BLaER1 (cell line): Measurements from ENCODE around the gene RANGAP1.

Source experiments
- H3K27ac ChIP-seq: shearing (Covaris generic); formaldehyde crosslinking; 2 replicates; pipeline ENCODE4 v1.8.1; 2022
- H3K27me3 ChIP-seq: shearing (Covaris generic); formaldehyde crosslinking; 2 replicates; pipeline ENCODE4 v1.8.1; 2022
- H3K36me3 ChIP-seq: shearing (Covaris generic); formaldehyde crosslinking; 2 replicates; pipeline ENCODE4 v1.8.1; 2022
- H3K4me1 ChIP-seq: shearing (Covaris generic); formaldehyde crosslinking; 2 replicates; pipeline ENCODE4 v1.8.1; 2022
- H3K4me2 ChIP-seq: shearing (Covaris generic); formaldehyde crosslinking; 2 replicates; pipeline ENCODE4 v1.8.1; 2022
- H3K4me3 ChIP-seq: shearing (Covaris generic); formaldehyde crosslinking; 2 replicates; pipeline ENCODE4 v1.8.1; 2022
- H3K9ac ChIP-seq: shearing (Covaris generic); formaldehyde crosslinking; 2 replicates; pipeline ENCODE4 v1.8.1; 2022
- H3K9me3 ChIP-seq: shearing (Covaris generic); formaldehyde crosslinking; 2 replicates; pipeline ENCODE4 v1.8.1; 2022
- H4K20me1 ChIP-seq: shearing (Covaris generic); formaldehyde crosslinking; 2 replicates; pipeline ENCODE4 v1.8.1; 2022
- Cebpa-rat ChIP-seq: shearing (Covaris generic); IDR thresholded peaks from 2 replicates; pipeline ENCODE4 v1.8.1; 2022

The RANGAP1 gene

GRCh38 chr22:41249442-41249841 is 36.5 kb downstream of the RANGAP1 start:
- Histone ChIP-seq H4K20me1 (peaks cover 36% of the 10 kb centered on the region; the same call in 1 of the 2 replicates), H3K9ac (no peak overlapping the region), H3K4me3 (no peak overlapping the region), H3K27me3 (no peaks in the 10 kb centered on the region), H3K27ac (no peak overlapping the region), H3K4me1 (no peaks in the 10 kb centered on the region), H3K36me3 (peaks cover 98% of the 10 kb centered on the region), H3K4me2 (no peak overlapping the region), H3K9me3 (no peaks in the 10 kb centered on the region)
- no peak for TF ChIP-seq Cebpa-rat

DNA sequence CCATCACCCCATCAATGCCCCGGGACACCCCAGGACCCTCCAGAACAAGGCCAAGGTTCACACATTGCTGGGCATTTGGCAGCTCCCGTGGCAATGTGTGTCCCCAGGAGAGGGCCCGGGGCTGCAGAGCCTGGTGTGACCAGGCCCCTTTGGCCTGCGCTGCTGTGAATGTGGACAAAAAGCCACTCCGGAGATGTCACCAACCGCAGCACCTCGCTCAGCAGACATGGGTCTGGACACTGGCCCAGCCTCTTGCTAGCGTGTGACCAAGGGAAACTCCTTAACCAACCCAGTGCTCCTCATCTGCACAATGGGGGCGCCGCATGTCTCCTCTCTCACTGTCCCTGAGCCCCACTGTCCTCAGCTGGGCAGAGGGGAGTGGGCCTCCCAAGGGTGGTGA is 37.2 kb downstream of the RANGAP1 start:
- Histone ChIP-seq H4K20me1 (peaks cover 36% of the 10 kb centered on the region; the same call in 1 of the 2 replicates), H3K4me2 (no peak overlapping the region), H3K4me3 (no peak overlapping the region), H3K27me3 (no peaks in the 10 kb centered on the region), H3K9me3 (no peaks in the 10 kb centered on the region), H3K9ac (no peak overlapping the region), H3K27ac (no peak overlapping the region), H3K4me1 (no peaks in the 10 kb centered on the region), H3K36me3 (peaks cover 93% of the 10 kb centered on the region)
- TF ChIP-seq Cebpa-rat: no peak

DNA sequence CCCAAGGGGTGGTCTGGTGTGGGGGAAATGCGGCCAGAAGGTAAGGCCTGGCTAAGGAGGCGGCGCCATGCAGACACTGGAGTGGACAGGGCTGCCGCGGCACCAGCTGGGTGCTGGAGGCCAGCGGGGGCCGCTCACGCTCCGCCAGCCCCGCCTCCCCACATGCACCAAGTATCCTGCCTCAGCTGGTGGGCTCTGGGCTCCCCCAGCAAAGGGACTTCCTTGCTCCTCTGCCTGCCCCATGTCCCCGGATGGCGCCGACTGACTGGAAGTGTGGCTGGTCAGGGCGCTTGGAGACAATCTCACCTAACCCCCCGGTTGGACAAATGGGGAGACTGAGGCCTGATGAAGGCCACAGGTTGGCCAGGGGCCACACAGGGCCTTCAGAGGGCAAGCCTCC is 37.7 kb downstream of the RANGAP1 start:
- Histone ChIP-seq H3K9ac (no peak overlapping the region), H3K9me3 (no peaks in the 10 kb centered on the region), H3K27me3 (no peaks in the 10 kb centered on the region), H3K27ac (no peak overlapping the region), H3K4me2 (no peak overlapping the region), H3K4me1 (no peaks in the 10 kb centered on the region), H4K20me1 (peaks cover 36% of the 10 kb centered on the region; the same call in 1 of the 2 replicates), H3K4me3 (no peak overlapping the region), H3K36me3 (peaks cover 93% of the 10 kb centered on the region)
- no peak for TF ChIP-seq Cebpa-rat

GRCh38 chr22:41247703-41248102 is 38.3 kb downstream of the RANGAP1 start:
- Histone ChIP-seq H3K27me3 (no peaks in the 10 kb centered on the region), H3K4me3 (no peak overlapping the region), H3K36me3 (peaks cover 92% of the 10 kb centered on the region), H3K9ac (no peak overlapping the region), H3K4me2 (no peak overlapping the region), H3K9me3 (no peaks in the 10 kb centered on the region), H3K27ac (no peak overlapping the region), H3K4me1 (no peaks in the 10 kb centered on the region), H4K20me1 (peaks cover 36% of the 10 kb centered on the region; the same call in 1 of the 2 replicates)
- no peak for TF ChIP-seq Cebpa-rat

GRCh38 chr22:41245917-41246499 is 40.0 kb downstream of the RANGAP1 start:
- Histone ChIP-seq H3K4me1 (no peaks in the 10 kb centered on the region; the same call in 1 of the 2 replicates), H3K27ac (no peak overlapping the region), H3K4me2 (no peak overlapping the region), H3K36me3 (peaks cover 78% of the 10 kb centered on the region), H3K27me3 (no peaks in the 10 kb centered on the region), H3K9ac (no peak overlapping the region), H3K4me3 (no peak overlapping the region), H3K9me3 (no peaks in the 10 kb centered on the region), H4K20me1 (peaks cover 36% of the 10 kb centered on the region; the same call in 1 of the 2 replicates)
- no peak for TF ChIP-seq Cebpa-rat

GRCh38 chr22:41243361-41243760 is 42.6 kb downstream of the RANGAP1 start:
- Histone ChIP-seq H3K27me3 (no peaks in the 10 kb centered on the region), H3K9ac (no peak overlapping the region), H3K36me3 (peaks cover 51% of the 10 kb centered on the region), H3K4me3 (no peak overlapping the region), H3K27ac (no peak overlapping the region), H3K4me1 (peaks cover 13% of the 10 kb centered on the region), H4K20me1 (peaks cover 14% of the 10 kb centered on the region; the same call in 1 of the 2 replicates), H3K4me2 (no peak overlapping the region), H3K9me3 (no peaks in the 10 kb centered on the region)
- TF ChIP-seq Cebpa-rat: no peak

DNA sequence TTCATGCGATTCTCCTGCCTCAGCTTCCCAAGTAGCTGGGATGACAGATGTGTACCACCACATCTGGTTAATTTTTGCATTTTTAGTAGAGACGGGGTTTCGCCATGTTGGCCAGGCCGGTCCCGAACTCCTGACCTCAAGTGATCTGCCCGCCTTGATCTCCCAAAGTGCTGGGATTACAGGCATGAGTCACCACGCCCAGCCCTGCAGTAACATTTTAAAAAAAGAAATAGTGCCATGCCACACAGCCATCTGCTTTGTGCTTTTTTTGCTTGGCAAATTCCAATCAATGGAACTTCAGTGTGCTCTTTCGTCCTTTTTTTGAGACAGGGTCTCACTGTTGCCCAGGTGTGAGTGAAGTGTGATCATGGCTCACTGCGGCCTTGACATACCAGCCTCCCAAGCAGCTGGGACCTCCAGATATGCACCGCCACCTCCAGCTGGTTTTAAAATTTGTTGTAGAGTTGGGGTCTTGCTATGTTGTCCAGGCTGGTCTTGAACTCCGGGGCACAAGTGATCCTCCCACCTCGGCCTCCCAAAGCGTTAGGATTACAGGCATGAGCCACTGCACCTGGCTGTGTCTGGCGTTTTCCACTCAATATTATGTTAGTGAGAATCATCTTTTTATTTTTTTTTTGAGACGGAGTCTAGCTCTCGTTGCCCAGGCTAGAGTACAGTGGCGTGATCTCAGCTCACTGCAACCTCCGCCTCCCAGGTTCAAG is 43.4 kb downstream of the RANGAP1 start:
- Histone ChIP-seq H3K9me3 (no peaks in the 10 kb centered on the region), H3K4me3 (no peak overlapping the region), H3K36me3 (peaks cover 43% of the 10 kb centered on the region), H3K27me3 (no peaks in the 10 kb centered on the region), H3K27ac (no peak overlapping the region), H3K4me1 (peaks cover 21% of the 10 kb centered on the region), H3K9ac (no peak overlapping the region), H3K4me2 (no peak overlapping the region), H4K20me1 (peaks cover 12% of the 10 kb centered on the region; the same call in 1 of the 2 replicates)
- TF ChIP-seq Cebpa-rat: no peak

DNA sequence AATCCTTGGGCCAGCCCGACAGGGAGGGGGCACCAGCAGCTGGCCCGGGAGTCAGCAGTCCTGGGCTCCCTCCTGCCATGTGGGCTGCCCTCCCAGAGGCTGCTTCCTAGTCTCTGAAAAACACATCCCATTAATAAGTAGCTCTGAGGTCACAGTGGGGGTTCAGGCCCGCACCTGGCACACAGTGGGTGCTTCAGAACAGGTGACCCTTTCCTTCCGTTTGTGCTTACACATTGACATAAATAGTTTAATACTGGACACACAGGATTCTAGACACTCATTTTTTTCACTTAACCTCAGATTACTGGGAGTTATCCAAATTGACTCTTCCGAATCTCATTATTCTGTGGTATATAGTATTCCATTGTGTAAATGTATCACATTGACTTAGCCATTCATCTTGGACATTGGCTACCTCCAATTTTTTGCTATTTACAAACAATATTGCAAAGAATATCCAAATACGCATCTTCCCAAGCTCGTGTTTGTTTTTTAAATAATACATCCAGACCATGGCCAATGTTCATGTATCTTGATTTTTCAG is 44.8 kb downstream of the RANGAP1 start:
- H4K20me1 ChIP-seq: peaks cover 12% of the 10 kb centered on the region; the same call in 1 of the 2 replicates
- no peaks in the 10 kb centered on the region for H3K9me3 ChIP-seq
- no peaks in the 10 kb centered on the region for H3K27me3 ChIP-seq
- no peak overlapping the region for H3K4me2 ChIP-seq
- H3K4me1 ChIP-seq: peaks cover 33% of the 10 kb centered on the region
- H3K4me3 ChIP-seq: no peak overlapping the region
- no peak overlapping the region for H3K9ac ChIP-seq
- no peak for TF ChIP-seq Cebpa-rat
- no peak overlapping the region for H3K27ac ChIP-seq
- H3K36me3 ChIP-seq: peaks cover 30% of the 10 kb centered on the region

- no peaks in the 10 kb centered on the region for H3K9me3 ChIP-seq
- H3K36me3 ChIP-seq: peaks cover 23% of the 10 kb centered on the region
- peaks cover 33% of the 10 kb centered on the region for H3K4me1 ChIP-seq
- TF ChIP-seq Cebpa-rat: no peak
- no peak within 1 kb of the TSS for H3K27ac ChIP-seq
- H3K9ac ChIP-seq: peak within 1 kb of the TSS; percentile 19; the same call in 1 of the 2 replicates
- H4K20me1 ChIP-seq: peaks cover 7% of the 10 kb centered on the region; the same call in 1 of the 2 replicates
- H3K4me3 ChIP-seq: no peak within 1 kb of the TSS
- 0 out of 2 replicates have a peak within 1 kb of the TSS, but pooled peaks have one; percentile 2 for H3K4me2 ChIP-seq
- no peaks in the 10 kb centered on the region for H3K27me3 ChIP-seq
Observed at GRCh38 chr22:41240377-41241132, 45.4 kb downstream of the RANGAP1 start, which contains the start of gene CHADL. TSS of gene CHADL (minus strand) at chr22:41240931. CDS start at chr22:41240881, 50 bp downstream.
